ENCODE results near the gene NPAS2.

The NPAS2 gene

DNA sequence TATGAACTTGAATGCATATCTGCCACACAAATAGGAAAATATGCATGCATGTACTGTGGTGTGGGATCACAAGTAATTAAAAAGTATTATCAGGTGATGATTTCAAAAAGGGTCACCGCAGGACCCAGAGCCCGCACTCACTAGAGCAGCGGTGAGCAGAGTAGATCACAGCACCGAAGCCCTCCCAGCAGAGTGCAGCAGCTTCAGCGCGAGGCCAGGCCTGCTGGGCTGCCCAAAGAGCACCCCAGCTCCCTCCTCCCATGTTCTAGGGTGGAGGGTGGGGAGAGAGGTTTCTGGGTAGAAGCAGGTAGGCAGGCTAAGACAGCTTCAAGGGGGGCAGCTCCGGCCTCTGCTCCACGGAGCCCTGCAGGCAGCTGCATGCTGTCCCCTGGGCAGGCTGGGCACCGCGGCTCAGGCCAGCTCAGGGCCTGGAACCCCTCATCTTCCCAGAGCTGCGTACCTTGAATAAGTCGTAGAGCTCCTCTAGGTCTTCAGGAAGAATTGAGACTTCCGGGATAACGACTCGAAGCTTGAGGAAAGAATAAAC is 207.1 kb downstream of the NPAS2 start:
- DNase-seq: no peak

DNA sequence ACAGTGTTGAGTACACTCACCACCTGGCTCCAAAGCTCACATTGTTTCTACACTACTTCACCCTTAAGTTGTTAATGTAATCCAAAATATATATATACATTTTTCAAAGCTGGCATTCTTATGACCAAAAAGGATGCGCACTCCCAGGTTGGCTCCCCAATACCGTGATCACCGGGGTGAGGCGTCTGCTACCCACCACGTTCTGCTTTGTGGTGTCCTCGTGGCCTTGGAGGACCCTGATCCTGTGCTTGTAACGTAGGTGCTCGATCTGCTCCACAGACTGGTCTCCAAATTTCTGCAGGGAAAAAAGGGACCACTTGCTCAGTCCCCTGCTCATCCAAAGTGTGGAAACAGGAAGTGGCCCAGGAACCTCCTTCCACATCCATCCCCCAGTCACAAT is 207.9 kb downstream of the NPAS2 start:
- no peak for DNase-seq

DNA sequence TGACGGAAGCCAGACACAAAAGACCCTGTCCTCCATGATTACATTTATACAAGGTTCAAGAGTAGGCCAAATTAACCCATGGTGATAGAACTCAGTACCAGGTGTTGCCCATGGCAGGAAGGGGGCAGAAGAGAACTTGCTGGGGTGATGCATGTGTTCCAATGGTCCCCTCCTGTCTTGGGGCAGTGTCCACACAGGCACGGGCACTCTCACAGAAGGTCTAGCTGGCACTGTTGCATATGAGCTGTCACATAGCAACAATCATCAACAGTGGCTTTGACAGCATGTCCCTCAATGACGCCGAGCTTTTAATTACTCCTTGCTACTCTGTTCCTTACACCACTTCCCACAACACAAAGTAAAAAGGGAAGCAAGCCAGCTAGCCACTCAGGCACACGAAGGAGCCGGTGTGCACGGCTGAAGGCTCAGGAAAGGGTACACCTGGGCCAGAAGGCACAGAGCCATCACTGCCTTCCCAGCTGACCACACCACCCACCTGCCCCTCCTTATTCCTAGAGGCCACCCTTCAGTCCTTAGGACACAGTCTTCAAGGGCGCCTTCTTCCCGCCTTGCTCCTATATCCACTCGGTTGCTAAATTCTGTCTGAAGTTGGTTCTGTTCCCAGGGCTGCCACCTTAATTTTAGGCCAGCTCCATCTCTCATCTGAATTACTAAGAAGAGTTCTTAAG is 211.1 kb downstream of the NPAS2 start:
- no peak for DNase-seq

DNA sequence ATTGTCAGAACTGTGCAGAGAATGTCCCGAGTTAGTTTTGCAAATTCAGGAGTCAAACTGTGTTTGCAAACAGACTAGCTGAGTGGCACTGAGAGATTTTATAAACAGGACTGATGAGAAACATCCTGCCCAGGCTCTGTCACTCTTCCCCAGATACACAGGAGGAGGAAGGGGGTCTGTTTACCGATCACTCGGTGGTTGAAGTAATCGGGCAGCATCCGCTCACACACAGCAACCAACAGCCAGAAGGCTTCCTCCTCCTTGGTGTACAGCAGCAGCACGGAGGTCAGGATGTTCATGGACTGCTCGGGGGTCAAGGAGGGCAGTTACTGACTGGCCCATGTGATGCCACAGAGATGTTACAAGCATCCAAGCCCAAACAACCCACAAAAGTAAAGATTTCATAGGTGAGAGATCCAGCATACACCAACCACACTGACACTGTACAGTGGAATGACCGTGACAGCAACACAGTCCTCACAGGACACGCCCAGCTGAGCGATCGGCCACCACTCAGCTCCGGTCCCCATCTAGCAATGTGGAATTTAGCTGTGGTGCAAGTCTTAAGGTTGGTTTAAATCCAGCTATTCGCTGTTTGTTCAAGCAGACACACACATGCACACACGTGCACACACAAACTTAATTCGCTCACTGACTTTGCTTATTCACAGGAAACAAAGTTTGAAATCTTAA is 212.3 kb downstream of the NPAS2 start:
- no peak for DNase-seq

DNA sequence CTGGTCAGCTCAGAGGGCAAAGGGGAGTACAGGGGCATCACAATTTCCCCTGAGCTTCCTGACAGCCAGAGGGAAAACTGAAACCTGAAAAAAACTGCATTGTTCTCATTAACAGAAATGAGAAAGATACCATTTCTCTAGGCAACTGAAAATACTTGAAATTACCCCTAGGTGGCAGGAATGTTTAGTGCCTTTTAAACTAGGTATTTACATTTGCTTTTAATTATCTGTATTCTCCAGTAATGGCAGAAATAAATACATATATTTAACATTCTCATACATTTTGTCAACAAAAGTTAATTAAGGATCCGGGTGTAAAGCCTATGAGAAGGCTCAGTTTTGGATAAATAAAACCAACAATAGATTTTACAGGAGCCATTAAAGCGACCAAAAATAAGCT is 216.6 kb downstream of the NPAS2 start:
- no peak for DNase-seq

DNA sequence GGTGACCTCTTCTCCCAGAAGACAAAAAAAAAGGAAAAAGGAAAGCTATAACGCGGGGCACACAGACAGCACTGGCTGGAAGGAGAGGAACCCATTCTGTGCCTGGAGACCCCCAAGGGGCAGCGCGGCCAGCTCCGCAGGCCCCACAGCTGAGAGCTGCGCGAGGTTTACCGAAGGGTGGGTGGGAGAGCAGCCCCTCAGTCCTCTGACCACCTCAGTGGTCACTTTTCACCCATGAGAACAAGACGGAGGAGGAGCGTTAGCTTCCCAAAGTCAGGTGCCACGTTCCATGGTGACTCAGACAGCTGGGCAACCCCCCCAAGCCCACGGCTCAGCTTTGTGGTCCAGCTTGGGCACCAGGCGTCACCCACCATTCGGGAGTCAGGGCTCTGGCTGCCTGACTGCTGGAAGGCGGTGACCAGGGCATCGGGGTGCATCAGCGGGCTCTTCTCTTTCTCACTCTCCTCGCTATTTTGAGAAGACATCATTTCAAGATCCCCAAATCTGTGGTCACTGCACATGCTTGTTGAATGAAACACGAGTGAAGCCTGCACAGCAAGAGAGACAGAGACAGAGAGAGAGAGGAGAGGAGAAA is 217.3 kb downstream of the NPAS2 start:
- DNase-seq: no peak

DNA sequence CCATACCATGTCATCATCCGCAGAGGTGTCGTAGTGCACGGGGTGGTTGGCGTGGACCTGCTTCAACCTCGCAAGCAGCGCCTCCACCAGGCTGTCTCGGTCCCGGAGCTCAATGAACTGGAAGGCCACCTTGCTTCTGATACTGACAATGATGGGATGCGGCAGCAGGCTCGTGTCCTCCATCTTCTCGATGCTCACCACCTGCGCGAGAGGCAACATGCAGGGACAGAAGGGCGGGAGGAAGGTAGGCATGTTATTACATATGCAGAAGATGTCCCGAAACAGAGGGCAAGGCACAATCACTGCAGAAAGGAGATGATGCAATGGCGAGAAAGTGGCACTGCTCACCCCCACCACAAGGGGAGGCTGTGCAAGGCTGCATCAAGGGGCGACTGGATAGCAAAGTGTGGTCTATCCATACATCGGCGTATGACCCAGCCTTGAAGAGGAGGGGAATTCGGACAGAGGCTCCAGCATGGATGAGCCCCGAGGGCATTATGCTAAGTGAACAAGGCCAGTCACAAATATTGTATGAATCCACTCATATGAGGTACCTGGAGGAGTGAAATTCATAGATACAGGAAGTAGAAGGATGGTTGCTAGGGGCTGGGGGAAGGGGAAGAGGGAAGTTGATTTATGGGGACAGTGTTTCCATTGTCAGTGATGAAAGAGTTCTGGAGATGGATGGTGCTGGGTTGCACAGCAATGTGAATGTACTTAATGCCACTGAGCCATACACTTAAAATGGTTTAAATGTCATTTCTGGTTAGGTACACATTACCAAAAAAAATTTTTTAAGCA is 218.7 kb downstream of the NPAS2 start:
- no peak for DNase-seq

DNA sequence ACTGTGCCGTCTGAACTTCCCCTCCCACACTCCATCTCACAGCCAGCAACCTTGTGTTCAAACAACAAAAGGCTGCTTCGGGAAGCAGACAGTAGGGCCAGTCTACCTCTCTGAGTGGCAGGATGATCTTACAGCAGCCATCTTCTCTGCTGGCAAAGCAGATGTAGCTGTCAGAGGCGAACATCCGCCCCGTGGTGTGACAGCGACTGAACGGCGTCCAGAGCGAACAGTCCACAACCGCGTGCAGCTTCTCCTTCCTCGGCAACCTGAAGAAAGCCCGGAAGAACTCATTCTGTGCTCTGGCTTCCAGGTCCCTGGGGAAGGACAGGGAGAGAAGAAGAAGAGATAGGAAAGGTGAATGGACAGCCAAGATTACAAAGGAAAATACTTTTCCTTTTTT is 220.1 kb downstream of the NPAS2 start:
- DNase-seq: no peak

DNA sequence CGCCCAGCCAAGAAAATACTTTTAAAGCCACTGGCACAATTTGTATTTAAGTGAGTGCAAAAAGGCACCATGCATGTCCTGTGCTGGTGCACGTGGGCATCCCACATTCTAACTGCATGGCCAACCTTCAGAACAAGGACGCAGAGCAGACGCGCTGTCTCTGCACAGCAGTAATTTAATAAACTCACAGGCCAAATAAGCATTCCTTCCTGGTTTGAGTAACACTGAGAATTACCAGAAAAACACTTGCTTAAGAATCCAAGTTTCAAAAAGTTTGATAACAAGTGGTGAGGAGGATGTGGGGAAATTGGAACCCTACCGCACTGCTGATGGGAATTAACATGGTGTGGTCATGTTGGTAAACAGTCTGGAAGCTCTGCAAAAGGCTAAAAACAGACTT is 220.8 kb downstream of the NPAS2 start:
- DNase-seq: no peak

DNA sequence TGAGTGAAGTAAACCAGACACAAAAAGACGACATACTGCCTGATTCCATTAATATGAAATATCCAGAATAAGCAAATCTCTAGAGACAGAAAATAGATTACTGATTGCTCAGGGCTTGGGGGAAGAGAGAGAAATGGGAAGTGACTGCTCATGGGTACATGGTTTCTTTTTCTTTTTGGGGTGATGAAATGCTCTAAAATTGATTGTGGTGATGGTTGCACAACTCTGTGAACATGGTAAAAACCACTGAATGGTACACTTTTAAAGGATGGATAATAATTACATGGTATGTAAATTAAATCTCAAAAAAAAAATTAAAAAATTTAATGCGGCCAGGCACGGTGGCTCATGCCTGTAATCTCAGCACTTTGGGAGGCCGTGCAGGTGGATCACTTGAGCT is 221.5 kb downstream of the NPAS2 start:
- no peak for DNase-seq

DNA sequence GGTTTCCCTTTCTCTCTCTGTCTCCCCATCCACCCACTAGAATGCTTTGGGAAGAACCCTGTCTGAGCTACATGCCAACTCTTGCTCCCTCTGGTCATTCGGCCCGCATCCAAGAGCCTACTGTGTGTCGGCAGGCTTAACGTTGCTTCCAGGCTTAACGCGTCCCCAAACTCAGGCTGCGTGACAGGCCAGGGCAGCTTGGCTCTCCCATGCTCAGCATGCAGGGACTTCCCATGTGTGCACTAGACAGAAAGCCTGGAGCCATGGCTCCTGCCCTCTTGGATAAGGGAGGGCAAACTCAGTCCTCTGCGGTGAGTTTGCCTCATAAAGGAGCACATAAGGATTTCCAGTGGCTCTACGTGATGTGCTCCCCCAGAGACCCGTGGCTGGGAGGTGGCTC is 225.4 kb downstream of the NPAS2 start:
- DNase-seq: no peak
